H9 (cell line): Measurements from ENCODE around the gene ZFYVE28. TPM values are rescaled to one million over a fixed set of nuclear protein-coding genes. Genes with fewer than 3 reads are reported as not detected.

Experiments used
- DNase-seq: peaks from one replicate; pipeline ENCODE4 v3.0.0-alpha.2; 2017
- H2AFZ ChIP-seq: one replicate; pipeline ENCODE4 v1.6.1; 2013; ENCODE audit warnings: mild to moderate bottlenecking, low read length, control low read depth, moderate library complexity
- H2AK5ac ChIP-seq: 2 replicates; pipeline ENCODE4 v1.6.1; 2013; ENCODE audit warnings: low read length, control low read depth, mixed read lengths; ENCODE audit not compliant: insufficient read length
- H2BK120ac ChIP-seq: one replicate; pipeline ENCODE4 v1.6.1; 2013; ENCODE audit warnings: low read depth, mild to moderate bottlenecking, low read length, control low read depth, inconsistent platforms; ENCODE audit not compliant: poor library complexity, severe bottlenecking
- H2BK12ac ChIP-seq: 2 replicates; pipeline ENCODE4 v1.6.1; 2013; ENCODE audit warnings: low read length, control low read depth, mixed read lengths, low read depth; ENCODE audit not compliant: insufficient read length
- H2BK15ac ChIP-seq: 2 replicates; pipeline ENCODE4 v1.6.1; 2013; ENCODE audit warnings: low read depth, low read length, control low read depth
- H2BK20ac ChIP-seq: one replicate; pipeline ENCODE4 v1.6.1; 2013; ENCODE audit warnings: low read depth, mild to moderate bottlenecking, low read length, control low read depth, inconsistent platforms; ENCODE audit not compliant: poor library complexity, severe bottlenecking
- H2BK5ac ChIP-seq: 2 replicates; pipeline ENCODE4 v1.6.1; 2013; ENCODE audit warnings: low read length, control low read depth, mixed read lengths; ENCODE audit not compliant: insufficient read length
- H3K14ac ChIP-seq: 2 replicates; pipeline ENCODE4 v1.6.1; 2013; ENCODE audit warnings: low read length, control low read depth; ENCODE audit not compliant: insufficient read depth
- H3K18ac ChIP-seq: 2 replicates; pipeline ENCODE4 v1.6.1; 2013; ENCODE audit warnings: low read depth, mild to moderate bottlenecking, mixed read lengths, low read length, control low read depth; ENCODE audit not compliant: insufficient read length
- H3K23ac ChIP-seq: 2 replicates; pipeline ENCODE4 v1.6.1; 2013; ENCODE audit warnings: low read length, control low read depth, mixed read lengths, low read depth; ENCODE audit not compliant: insufficient read length
- H3K23me2 ChIP-seq: 2 replicates; pipeline ENCODE4 v1.6.1; 2013; ENCODE audit warnings: low read depth, mild to moderate bottlenecking, mixed read lengths, low read length, control low read depth; ENCODE audit not compliant: insufficient read length, poor library complexity, severe bottlenecking
- H3K27ac ChIP-seq: 2 replicates; pipeline ENCODE4 v1.5.1; 2013; ENCODE audit warnings: low read length, control low read depth, mixed read lengths, low read depth; ENCODE audit not compliant: insufficient read length
- H3K27me3 ChIP-seq: 2 replicates; pipeline ENCODE4 v1.6.1; 2013; ENCODE audit warnings: low read length, control low read depth, inconsistent platforms; ENCODE audit not compliant: insufficient read depth
- H3K4ac ChIP-seq: 2 replicates; pipeline ENCODE4 v1.6.1; 2013; ENCODE audit warnings: low read depth, mild to moderate bottlenecking, control low read depth, inconsistent platforms, low read length, moderate library complexity
- H3K4me1 ChIP-seq: 2 replicates; pipeline ENCODE4 v1.6.1; 2013; ENCODE audit warnings: low read length, control low read depth, inconsistent platforms; ENCODE audit not compliant: insufficient read depth
- H3K4me2 ChIP-seq: 2 replicates; pipeline ENCODE4 v1.6.1; 2013; ENCODE audit warnings: low read length, control low read depth, mixed read lengths; ENCODE audit not compliant: insufficient read length, insufficient read depth
- H3K56ac ChIP-seq: 2 replicates; pipeline ENCODE4 v1.6.1; 2013; ENCODE audit warnings: low read depth, mild to moderate bottlenecking, mixed read lengths, low read length, control low read depth; ENCODE audit not compliant: insufficient read length
- H3K79me1 ChIP-seq: 2 replicates; pipeline ENCODE4 v1.6.1; 2013; ENCODE audit warnings: low read depth, mild to moderate bottlenecking, moderate library complexity, low read length, control low read depth, inconsistent platforms; ENCODE audit not compliant: insufficient read depth, poor library complexity, severe bottlenecking
- H3K79me2 ChIP-seq: 2 replicates; pipeline ENCODE4 v1.6.1; 2013; ENCODE audit warnings: low read length, control low read depth, inconsistent platforms; ENCODE audit not compliant: insufficient read depth
- H3K9ac ChIP-seq: 2 replicates; pipeline ENCODE4 v1.6.1; 2013; ENCODE audit warnings: low read length, control low read depth, mixed read lengths; ENCODE audit not compliant: insufficient read length; ENCODE audit errors: extremely low read depth
- H3K9me3 ChIP-seq: one replicate; pipeline ENCODE4 v1.6.1; 2013; ENCODE audit warnings: low read depth, low read length, inconsistent platforms; ENCODE audit not compliant: control insufficient read depth
- H3T11ph ChIP-seq: one replicate; pipeline ENCODE4 v1.6.1; 2013; ENCODE audit warnings: mild to moderate bottlenecking, low read length, control low read depth, inconsistent platforms
- H4K20me1 ChIP-seq: one replicate; pipeline ENCODE4 v1.6.1; 2013; ENCODE audit not compliant: control insufficient read depth, insufficient read length, insufficient read depth
- H4K5ac ChIP-seq: 2 replicates; pipeline ENCODE4 v1.6.1; 2013; ENCODE audit warnings: low read depth, mild to moderate bottlenecking, mixed read lengths, low read length, control low read depth; ENCODE audit not compliant: insufficient read length
- H4K8ac ChIP-seq: replicated peaks from 2 replicates; pipeline ENCODE4 v1.6.1; 2013; ENCODE audit warnings: low read length, control low read depth, mixed read lengths, low read depth; ENCODE audit not compliant: insufficient read length
- H4K91ac ChIP-seq: 2 replicates; pipeline ENCODE4 v1.6.1; 2013; ENCODE audit warnings: low read depth, mild to moderate bottlenecking, moderate library complexity, mixed read lengths, low read length, control low read depth; ENCODE audit not compliant: insufficient read length
- H3K27ac Mint-ChIP-seq, 3 experiments: 2 replicates in 2 of 3; 3 replicates in 1 of 3; pipeline ENCODE4 v1.8.0; 2020 to 2021; ENCODE audit warnings: mixed read lengths in 3 of 3, mild to moderate bottlenecking in 1 of 3, moderate library complexity in 1 of 3
- H3K27me3 Mint-ChIP-seq: 2 replicates; pipeline ENCODE4 v1.8.0; 2021; ENCODE audit warnings: low read depth, mild to moderate bottlenecking, moderate library complexity, mixed read lengths
- H3K36me3 Mint-ChIP-seq, 3 experiments: 2 replicates in 2 of 3; 3 replicates in 1 of 3; pipeline ENCODE4 v1.8.0; 2020 to 2021; ENCODE audit warnings: low read depth in 3 of 3, mixed read lengths in 3 of 3; ENCODE audit not compliant: insufficient read depth in 1 of 3
- H3K4me1 Mint-ChIP-seq, 2 experiments: 2 replicates each; pipeline ENCODE4 v1.8.0; 2020; ENCODE audit warnings: mixed read lengths in 2 of 2
- H3K4me3 Mint-ChIP-seq, 2 experiments: 2 replicates in 1 of 2; 3 replicates in 1 of 2; pipeline ENCODE4 v1.8.0; 2020 to 2021; ENCODE audit warnings: mild to moderate bottlenecking in 2 of 2, mixed read lengths in 2 of 2, moderate library complexity in 1 of 2
- H3K9me3 Mint-ChIP-seq, 2 experiments: 2 replicates in 1 of 2; 3 replicates in 1 of 2; pipeline ENCODE4 v1.8.0; 2020; ENCODE audit warnings: mild to moderate bottlenecking in 2 of 2, mixed read lengths in 2 of 2, moderate library complexity in 1 of 2
- WGBS: extraction: QIAGEN DNeasy Blood & Tissue Kit; methylation state at CpG from one replicate; pipeline ENCODE4 v1.1.7; 2013; ENCODE audit warnings: missing lambda C conversion rate, low lambda C conversion rate, mixed read lengths; ENCODE audit not compliant: insufficient read length; ENCODE audit errors: extremely low coverage; 5-methylcytosine and 5-hydroxymethylcytosine counted together
- total RNA-seq: library from RNA; stranded (reverse); gene quantifications from 2 replicates; pipeline ENCODE4 v1.2.1, GENCODE V29; 2021
- TF ChIP-seq, protein P1 (sequence below): fragments of 200-600 bp; sonication (generic); conservative IDR thresholded peaks from 3 replicates; pipeline ENCODE4 v1.8.0; 2021; ENCODE audit warnings: antibody characterized with exemption, mild to moderate bottlenecking

Gene ZFYVE28
- total RNA-seq, 1 experiment from 2014 or later, result 0.98 TPM

DNA sequence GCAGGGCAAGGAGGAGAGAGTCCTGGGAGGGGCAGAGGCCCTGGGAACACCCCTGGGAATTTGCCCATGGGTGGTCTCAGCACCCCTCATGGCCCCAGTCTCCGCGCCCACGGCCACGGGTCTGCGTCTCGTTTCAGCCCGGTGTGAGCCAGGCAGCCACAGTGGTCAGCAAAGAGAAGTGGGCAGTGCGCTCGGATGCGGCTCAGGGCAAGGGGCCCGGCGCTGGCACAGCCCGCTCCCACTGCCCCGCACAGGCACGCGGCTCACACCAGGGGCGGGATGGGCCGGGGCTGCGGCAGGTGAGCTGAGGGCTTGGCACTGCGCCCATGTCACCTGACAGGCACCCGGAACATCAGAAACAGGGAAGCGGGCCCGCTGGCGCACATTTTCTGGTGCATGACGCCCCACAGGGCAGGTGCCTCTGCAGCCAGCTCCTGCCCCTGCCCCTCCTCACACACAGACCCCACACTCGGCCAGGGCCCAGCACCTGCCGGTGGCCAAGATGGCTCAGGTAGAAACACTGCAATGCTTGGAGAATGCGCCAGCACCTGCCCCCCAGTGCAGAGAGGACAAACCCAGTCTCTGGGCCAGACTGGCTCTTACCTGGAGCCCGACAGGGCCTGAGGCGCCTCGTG lies 114.6 kb downstream of the ZFYVE28 start:
- H3K36me3 Mint-ChIP-seq, result peaks cover 6 to 12% (median 11%) of the 10 kb centered on the region in 3 experiments; a peak in 5 of 7 replicates
- no peak overlapping the region for H2BK120ac ChIP-seq

More for the DNA sequence above, 114.6 kb downstream of the ZFYVE28 start:
- no peak overlapping the region for H2BK5ac ChIP-seq
- no peak overlapping the region for H4K5ac ChIP-seq
- H3K79me2 ChIP-seq, result no peaks in the 10 kb centered on the region
- H2AK5ac ChIP-seq, result no peak overlapping the region
- H2BK20ac ChIP-seq, result no peak overlapping the region
- WGBS, result no CpG with 5 or more reads among the region's 31 CpGs
- no peak overlapping the region for H3K14ac ChIP-seq
- TF ChIP-seq, protein P1, sequence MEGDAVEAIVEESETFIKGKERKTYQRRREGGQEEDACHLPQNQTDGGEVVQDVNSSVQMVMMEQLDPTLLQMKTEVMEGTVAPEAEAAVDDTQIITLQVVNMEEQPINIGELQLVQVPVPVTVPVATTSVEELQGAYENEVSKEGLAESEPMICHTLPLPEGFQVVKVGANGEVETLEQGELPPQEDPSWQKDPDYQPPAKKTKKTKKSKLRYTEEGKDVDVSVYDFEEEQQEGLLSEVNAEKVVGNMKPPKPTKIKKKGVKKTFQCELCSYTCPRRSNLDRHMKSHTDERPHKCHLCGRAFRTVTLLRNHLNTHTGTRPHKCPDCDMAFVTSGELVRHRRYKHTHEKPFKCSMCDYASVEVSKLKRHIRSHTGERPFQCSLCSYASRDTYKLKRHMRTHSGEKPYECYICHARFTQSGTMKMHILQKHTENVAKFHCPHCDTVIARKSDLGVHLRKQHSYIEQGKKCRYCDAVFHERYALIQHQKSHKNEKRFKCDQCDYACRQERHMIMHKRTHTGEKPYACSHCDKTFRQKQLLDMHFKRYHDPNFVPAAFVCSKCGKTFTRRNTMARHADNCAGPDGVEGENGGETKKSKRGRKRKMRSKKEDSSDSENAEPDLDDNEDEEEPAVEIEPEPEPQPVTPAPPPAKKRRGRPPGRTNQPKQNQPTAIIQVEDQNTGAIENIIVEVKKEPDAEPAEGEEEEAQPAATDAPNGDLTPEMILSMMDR, result no peak
- DNase-seq, result no peak
- H3K23ac ChIP-seq, result no peak overlapping the region
- H2AFZ ChIP-seq, result no peak overlapping the region
- H3K27ac Mint-ChIP-seq, result no peak overlapping the region
- H4K20me1 ChIP-seq, result no peaks in the 10 kb centered on the region
- no peak overlapping the region for H3K27ac ChIP-seq
- H3K23me2 ChIP-seq, result no peaks in the 10 kb centered on the region
- H2BK15ac ChIP-seq, result no peak overlapping the region
- H4K91ac ChIP-seq, result no peak overlapping the region
- peaks cover 6% of the 10 kb centered on the region for H3K9me3 ChIP-seq
- no peak overlapping the region for H3T11ph ChIP-seq
- H4K8ac ChIP-seq, result no peak overlapping the region
- H3K4me2 ChIP-seq, result no peak overlapping the region
- H3K9ac ChIP-seq, result no peak overlapping the region
- peaks cover 2% of the 10 kb centered on the region for H3K27me3 Mint-ChIP-seq
- H3K56ac ChIP-seq, result no peak overlapping the region
- no peak overlapping the region for H3K18ac ChIP-seq
- no peaks in the 10 kb centered on the region for H3K79me1 ChIP-seq
- H3K4me1 Mint-ChIP-seq, result peaks cover 0 to 4% of the 10 kb centered on the region in 2 experiments; a peak in 1 of 4 replicates
- H3K9me3 Mint-ChIP-seq, result peaks cover 17 to 19% of the 10 kb centered on the region in 2 experiments
- no peaks in the 10 kb centered on the region for H3K27me3 ChIP-seq
- H3K4me3 Mint-ChIP-seq, result no peak overlapping the region
- H3K4me1 ChIP-seq, result no peaks in the 10 kb centered on the region
- no peak overlapping the region for H2BK12ac ChIP-seq
- no peak overlapping the region for H3K4ac ChIP-seq
